Pancreas (tissue), 10 donors: Measurements from ENCODE around the gene RAD51AP2. TPM values are rescaled to one million over a fixed set of nuclear protein-coding genes. Genes with fewer than 3 reads are reported as not detected.
A peak's percentile ranks its signal among the peaks of the same experiment; 100 is the strongest.

Source experiments
- ATAC-seq, 4 donors: fragments of 200-7000 bp; cut with Tn5 transposase; one replicate each; pipeline versions ENCODE4 v1.8.0 to v1.9.1; 2020; ENCODE audit warnings: mild to moderate bottlenecking in 4 of 4, moderate library complexity in 4 of 4
- DNase-seq, 6 donors: peaks; one replicate each; pipeline ENCODE4 v3.0.0-alpha.2; 2020
- FAIRE-seq: peaks from 2 replicates; lab custom pipeline; 2012; peaks lifted over from hg19 to GRCh38; lab: Jason Lieb, UNC
- H3K27ac ChIP-seq, 4 donors: fragments of 200-600 bp; sonication (generic); 1 replicate in 3 of 4; 2 replicates in 1 of 4; pipeline versions ENCODE4 v1.5.0 to v1.8.0; 2020
- H3K27me3 ChIP-seq, 4 donors: fragments of 200-600 bp; one replicate each; pipeline ENCODE4 v1.8.0; 2021
- H3K36me3 ChIP-seq, 3 donors: fragments of 200-600 bp; sonication (generic) in 1 of 3; one replicate each; pipeline versions ENCODE4 v1.5.0 to v1.8.0; 2020 to 2021
- H3K4me1 ChIP-seq, 3 donors: fragments of 200-600 bp; one replicate each; pipeline ENCODE4 v1.8.0; 2021
- H3K4me3 ChIP-seq, 4 donors: fragments of 200-600 bp; sonication (generic) in 2 of 4; one replicate each; pipeline versions ENCODE4 v1.5.0 to v1.8.0; 2020 to 2021
- H3K9me3 ChIP-seq, 4 donors: fragments of 200-600 bp; one replicate each; pipeline ENCODE4 v1.8.0; 2021
- CTCF ChIP-seq, 4 donors: fragments of 200-600 bp; sonication (generic) in 3 of 4; IDR thresholded peaks; one replicate each; pipeline versions ENCODE4 v1.5.0 to v1.8.0; 2021; ENCODE audit warnings: antibody characterized with exemption in 4 of 4
- WGBS, 2 donors: extraction: QIAGEN DNeasy Blood & Tissue Kit; methylation state at CpG; one replicate each; pipeline ENCODE4 v1.1.7; 2013; 5-methylcytosine and 5-hydroxymethylcytosine counted together
- intact Hi-C, 3 donors: fragments of 100-400 bp; cut with DNase I; formaldehyde crosslinking; loops; one replicate each; pipeline versions ENCODE4 v1.11.1 to v1.14.2; 2022
- polyA plus RNA-seq, 2 donors: library from polyadenylated mRNA; stranded (reverse); fragments of 200-250 nt; gene quantifications; one replicate each; pipeline ENCODE4 v1.2.3, GENCODE V29; 2013
- total RNA-seq, 6 donors: library from RNA; stranded (reverse); fragmentation: NEBNext Ultra II Directional in 4 of 6; extraction: Animal tissue kit (Norgen Biotek cat#: 25700) in 4 of 6; gene quantifications; one replicate each; pipeline versions ENCODE4 v1.2.1 to v1.2.4, GENCODE V29; 2021 to 2023
- donor health status: healthy with polysubstance abuse.
- donor health status: DM: no; HTN: no; CAD: no; lungs with moderate emphysema.
- donor health status: DM: no; HTN: no; CAD: no.
- donor health status: control.
- donor health status: control.
- donor health status: Bipolar disorder and iron deficiency.
- donor health status: DM: yes; HTN: yes; CAD: no.
- donor health status: DM: no; HTN: no; CAD: no.
- donor health status: DM: no; HTN: no; CAD: no.
- donor health status: DM: yes; HTN: yes; CAD: no.

The RAD51AP2 gene
- total and polyA plus RNA-seq, 8 donors, result 0.05 to 0.23 (median 0.08) TPM

DNA sequence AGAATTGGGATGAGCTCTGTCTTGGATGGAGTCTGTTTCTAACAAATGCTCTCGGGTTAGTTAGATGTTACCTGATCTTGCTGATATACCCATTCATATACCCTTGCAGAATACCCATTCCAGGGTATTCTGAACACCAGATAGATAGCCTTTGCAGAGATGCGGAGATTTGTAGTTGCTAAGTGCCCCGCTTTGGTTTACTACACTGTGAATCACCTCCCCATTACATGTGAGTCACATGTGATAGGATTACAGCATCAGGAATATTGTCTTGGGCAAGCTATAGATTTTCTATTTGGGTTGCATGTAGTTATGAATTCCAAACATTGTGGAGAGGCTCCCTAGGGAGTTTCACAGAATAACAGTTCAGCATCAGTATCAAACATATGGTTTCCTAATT, 26.0 kb upstream of the RAD51AP2 start:
- no peak for ATAC-seq
- no peaks in the 10 kb centered on the region for H3K9me3 ChIP-seq
- WGBS, 2 donors, result 92 to 93% methylated on average over 3 of the region's 3 CpGs
- no peak for FAIRE-seq
- no peak for DNase-seq
- TF ChIP-seq CTCF (IDR thresholded peaks at IDR 0.05), result no peak
- no peak overlapping the region for H3K27ac ChIP-seq
- no peak overlapping the region for H3K4me3 ChIP-seq
- no peaks in the 10 kb centered on the region for H3K27me3 ChIP-seq
- peaks cover 0 to 3% (median 0%) of the 10 kb centered on the region in 3 donors for H3K4me1 ChIP-seq
- H3K36me3 ChIP-seq, result no peaks in the 10 kb centered on the region
- intact Hi-C loops, result no loop called here

DNA sequence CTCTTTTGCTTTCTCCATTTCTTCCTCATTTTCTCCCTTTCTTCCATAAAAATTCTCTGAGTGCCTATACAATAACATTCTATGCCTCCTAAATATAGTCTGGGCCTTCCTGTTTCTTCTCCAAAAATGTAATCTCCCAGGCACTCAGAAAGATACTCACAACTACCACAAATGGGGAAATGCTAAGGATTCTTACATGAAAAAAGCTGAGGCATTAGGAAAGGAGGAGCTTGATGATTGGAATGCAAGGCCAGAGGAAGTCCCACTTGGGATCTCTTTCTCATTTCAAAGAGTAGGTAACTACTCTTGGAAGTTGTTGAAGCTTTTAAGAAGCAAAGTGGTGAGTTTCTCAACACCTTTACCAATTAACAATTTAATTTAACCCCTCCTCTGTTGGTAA, 25.6 kb upstream of the RAD51AP2 start:
- no peak for TF ChIP-seq CTCF (IDR thresholded peaks at IDR 0.05)
- Histone ChIP-seq H3K4me3 (no peak overlapping the region), H3K27ac (no peak overlapping the region), H3K27me3 (no peaks in the 10 kb centered on the region), H3K9me3 (no peaks in the 10 kb centered on the region), H3K36me3 (no peaks in the 10 kb centered on the region), H3K4me1 (peaks cover 0 to 3% (median 0%) of the 10 kb centered on the region in 3 donors)
- ATAC-seq (no peak), FAIRE-seq (no peak), DNase-seq (no peak)
- intact Hi-C loops, result no loop called here

- Histone ChIP-seq H3K36me3 (no peaks in the 10 kb centered on the region), H3K27me3 (no peaks in the 10 kb centered on the region), H3K27ac (no peak overlapping the region), H3K4me1 (peaks cover 0 to 3% (median 0%) of the 10 kb centered on the region in 3 donors), H3K9me3 (no peaks in the 10 kb centered on the region), H3K4me3 (no peak overlapping the region)
- intact Hi-C loops, result no loop called here
- DNase-seq (no peak), ATAC-seq (no peak), FAIRE-seq (no peak)
- WGBS, 2 donors, result 70 to 71% methylated on average over 6 of the region's 6 CpGs
- TF ChIP-seq CTCF (IDR thresholded peaks at IDR 0.05), result no peak
Measured at GRCh38 chr2:17543131-17543660, 25.0 kb upstream of the RAD51AP2 start.

DNA sequence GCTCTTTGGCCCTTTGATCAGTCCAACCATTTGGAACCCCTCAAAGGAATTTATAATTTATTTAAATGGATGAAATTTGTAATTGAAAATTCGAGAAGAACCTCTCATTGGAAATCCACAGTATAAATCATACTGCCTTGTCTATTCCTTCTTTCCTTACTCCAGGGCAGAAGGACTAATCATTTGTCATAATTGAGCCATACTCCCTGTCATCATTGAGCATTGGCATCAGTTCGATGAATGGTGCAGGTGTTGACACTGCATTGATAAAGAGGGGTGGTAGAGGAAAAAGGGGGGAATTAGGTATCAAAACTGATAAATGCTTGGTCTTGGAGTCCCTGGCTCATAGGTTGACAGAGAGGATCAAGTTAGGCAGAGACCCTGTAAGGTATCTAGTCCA, 24.2 kb upstream of the RAD51AP2 start:
- FAIRE-seq, result no peak
- no peaks in the 10 kb centered on the region for H3K36me3 ChIP-seq
- no peak overlapping the region for H3K27ac ChIP-seq
- H3K9me3 ChIP-seq, result no peaks in the 10 kb centered on the region
- DNase-seq, result no peak
- intact Hi-C loops, result no loop called here
- no peak for ATAC-seq
- 59 to 69% methylated on average over 2 of the region's 2 CpGs for WGBS, 2 donors
- no peaks in the 10 kb centered on the region for H3K27me3 ChIP-seq
- TF ChIP-seq CTCF (IDR thresholded peaks at IDR 0.05), result no peak
- H3K4me1 ChIP-seq, result peaks cover 0 to 3% (median 0%) of the 10 kb centered on the region in 3 donors
- no peak overlapping the region for H3K4me3 ChIP-seq

DNA sequence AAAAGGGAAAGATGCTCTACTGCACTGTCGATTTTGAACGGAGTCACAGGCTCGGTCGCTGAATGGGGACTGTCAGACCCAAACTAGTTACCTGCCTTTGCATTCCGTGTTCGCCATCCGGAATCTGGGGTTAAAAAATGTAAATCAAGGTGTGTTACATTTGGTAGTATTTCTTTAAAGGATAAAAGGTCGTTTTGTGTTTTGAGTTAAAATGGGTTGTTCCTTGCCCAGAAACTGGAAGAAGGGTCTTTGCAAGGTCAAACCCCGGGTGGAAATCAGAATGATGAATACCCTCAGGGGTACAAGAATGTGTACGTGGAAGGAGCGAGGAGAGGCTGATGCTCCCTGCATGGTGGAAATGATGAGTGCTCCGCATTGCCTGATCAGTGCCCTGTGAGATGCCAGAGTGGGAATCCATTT, 23.3 kb upstream of the RAD51AP2 start:
- Histone ChIP-seq H3K9me3 (no peaks in the 10 kb centered on the region), H3K4me3 (peak overlapping the region in 1 of 4 donors; percentile 52), H3K27ac (no peak overlapping the region), H3K27me3 (no peaks in the 10 kb centered on the region), H3K4me1 (peaks cover 0 to 3% (median 0%) of the 10 kb centered on the region in 3 donors), H3K36me3 (no peaks in the 10 kb centered on the region)
- FAIRE-seq (no peak), ATAC-seq (no peak), DNase-seq (no peak)
- no peak for TF ChIP-seq CTCF (IDR thresholded peaks at IDR 0.05)
- intact Hi-C loops, result no loop called here
- 12% methylated on average over 12 of the region's 12 CpGs for WGBS, 2 donors
